Esophagus muscularis mucosa (tissue), 4 donors: ENCODE results near the gene GNG12. TPM values are rescaled to one million over a fixed set of nuclear protein-coding genes. Genes with fewer than 3 reads are reported as not detected.

ENCODE experiments used
- DNase-seq: peaks from one replicate; pipeline ENCODE4 v3.0.0-alpha.2; 2017; ENCODE audit errors: extremely low spot score
- H3K27ac ChIP-seq, 4 donors: fragments of 200-600 bp; sonication (generic); replicated peaks in 1 of 4; 1 replicate in 3 of 4; 2 replicates in 1 of 4; pipeline ENCODE4 v1.5.1; 2016 to 2019; ENCODE audit warnings: mild to moderate bottlenecking in 1 of 4
- H3K27me3 ChIP-seq, 4 donors: fragments of 200-600 bp; sonication (generic); one replicate each; pipeline versions ENCODE4 v1.5.1 to v1.6.0; 2016 to 2019
- H3K36me3 ChIP-seq, 4 donors: fragments of 200-600 bp; sonication (generic); one replicate each; pipeline ENCODE4 v1.5.1; 2016 to 2019
- H3K4me1 ChIP-seq, 4 donors: fragments of 200-600 bp; sonication (generic); one replicate each; pipeline ENCODE4 v1.5.1; 2016 to 2019
- H3K4me3 ChIP-seq, 4 donors: fragments of 200-600 bp; sonication (generic); 1 replicate in 2 of 4; 2 replicates in 2 of 4; pipeline ENCODE4 v1.5.1; 2016 to 2019; ENCODE audit warnings: mild to moderate bottlenecking in 4 of 4, moderate library complexity in 1 of 4
- H3K9me3 ChIP-seq, 4 donors: fragments of 200-600 bp; sonication (generic); 1 replicate in 3 of 4; 2 replicates in 1 of 4; pipeline ENCODE4 v1.5.1; 2016 to 2019
- EP300 ChIP-seq: sonication (generic); formaldehyde crosslinking; IDR thresholded peaks from one replicate; pipeline ENCODE4 v1.6.1; 2017; ENCODE audit warnings: antibody characterized with exemption
- POLR2A ChIP-seq: fragments of 450-650 bp; IDR thresholded peaks from one replicate; pipeline ENCODE4 v1.6.1; 2017; ENCODE audit warnings: antibody characterized with exemption, moderate library complexity, mild to moderate bottlenecking, low read depth
- POLR2AphosphoS5 ChIP-seq, 2 donors: sonication (generic); formaldehyde crosslinking; IDR thresholded peaks; one replicate each; pipeline ENCODE4 v1.6.1; 2017; ENCODE audit warnings: antibody characterized with exemption in 2 of 2
- WGBS: methylation state at CpG from one replicate; pipeline ENCODE4 v1.1.5; 2018; 5-methylcytosine and 5-hydroxymethylcytosine counted together
- intact Hi-C: fragments of 100-400 bp; cut with DNase I; formaldehyde crosslinking; loops from one replicate; pipeline ENCODE4 v1.15.1; 2023
- total RNA-seq, 4 donors: library from RNA; depleted of rRNA; stranded (reverse); fragments of >200 nt; gene quantifications; one replicate each; pipeline versions ENCODE4 v1.1.0 to v1.2.1, GENCODE V29; 2016
- TF ChIP-seq, protein P1 (sequence below), 3 experiments: fragments of 200-600 bp in 2 of 3; fragments of 450-650 bp in 1 of 3; sonication (generic) in 2 of 3; IDR thresholded peaks; one replicate each; pipeline ENCODE4 v1.5.1; 2017 to 2019; ENCODE audit warnings: antibody characterized with exemption in 3 of 3, mild to moderate bottlenecking in 2 of 3, moderate library complexity in 1 of 3

Gene GNG12
- total RNA-seq, 4 donors from 2014 or later = 108 to 118 (median 111) TPM

DNA sequence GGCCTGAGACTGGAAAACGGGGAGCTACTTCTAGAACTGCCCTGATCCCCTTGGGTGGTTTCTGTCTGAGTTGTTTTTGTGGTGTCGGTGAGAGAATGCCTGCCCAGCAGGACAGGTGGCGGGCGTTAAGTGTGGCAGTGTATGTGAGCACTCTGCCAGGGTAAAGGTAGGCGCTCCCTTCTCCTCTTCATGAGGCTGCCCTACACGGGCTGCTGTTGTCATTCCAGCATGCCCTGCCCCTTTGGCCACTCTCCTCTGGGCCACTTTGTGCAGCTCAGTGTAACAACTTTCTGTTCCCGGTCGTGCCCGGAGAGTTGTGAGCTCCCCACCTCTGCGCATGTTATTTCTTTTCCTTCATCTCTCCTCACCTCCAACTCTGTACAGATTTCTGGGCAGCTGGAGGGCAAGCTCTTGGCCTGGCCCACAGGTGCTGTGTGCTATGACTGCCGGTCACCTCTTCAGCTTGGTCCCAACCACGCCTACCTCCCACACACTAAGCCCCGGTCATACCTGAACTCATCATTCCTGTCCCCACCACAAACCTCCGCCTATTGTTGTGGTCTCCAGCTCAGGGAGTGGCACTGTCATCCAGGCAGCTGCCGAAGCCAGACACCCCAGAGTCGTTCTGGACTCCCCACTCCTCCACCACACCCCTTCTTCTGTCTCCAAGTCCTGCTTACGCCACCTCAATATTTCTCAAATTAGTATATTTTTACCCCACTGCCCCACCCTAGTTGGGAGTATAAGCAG lies 79.3 kb downstream of the GNG12 start:
- Histone ChIP-seq H3K36me3 (no peaks in the 10 kb centered on the region), H3K27ac (peak overlapping the region in 2 of 4 donors; percentile 11 to 35), H3K9me3 (no peaks in the 10 kb centered on the region), H3K27me3 (no peaks in the 10 kb centered on the region), H3K4me3 (no peak overlapping the region), H3K4me1 (peaks cover 34 to 83% (median 79%) of the 10 kb centered on the region in 4 donors)
- WGBS = 85% methylated on average over 17 of the region's 17 CpGs
- DNase-seq = no peak
- intact Hi-C loops = no loop called here
- TF ChIP-seq POLR2A (no peak), POLR2AphosphoS5 (IDR thresholded peaks at IDR 0.05) (no peak), EP300 (no peak)
- TF ChIP-seq, protein P1, sequence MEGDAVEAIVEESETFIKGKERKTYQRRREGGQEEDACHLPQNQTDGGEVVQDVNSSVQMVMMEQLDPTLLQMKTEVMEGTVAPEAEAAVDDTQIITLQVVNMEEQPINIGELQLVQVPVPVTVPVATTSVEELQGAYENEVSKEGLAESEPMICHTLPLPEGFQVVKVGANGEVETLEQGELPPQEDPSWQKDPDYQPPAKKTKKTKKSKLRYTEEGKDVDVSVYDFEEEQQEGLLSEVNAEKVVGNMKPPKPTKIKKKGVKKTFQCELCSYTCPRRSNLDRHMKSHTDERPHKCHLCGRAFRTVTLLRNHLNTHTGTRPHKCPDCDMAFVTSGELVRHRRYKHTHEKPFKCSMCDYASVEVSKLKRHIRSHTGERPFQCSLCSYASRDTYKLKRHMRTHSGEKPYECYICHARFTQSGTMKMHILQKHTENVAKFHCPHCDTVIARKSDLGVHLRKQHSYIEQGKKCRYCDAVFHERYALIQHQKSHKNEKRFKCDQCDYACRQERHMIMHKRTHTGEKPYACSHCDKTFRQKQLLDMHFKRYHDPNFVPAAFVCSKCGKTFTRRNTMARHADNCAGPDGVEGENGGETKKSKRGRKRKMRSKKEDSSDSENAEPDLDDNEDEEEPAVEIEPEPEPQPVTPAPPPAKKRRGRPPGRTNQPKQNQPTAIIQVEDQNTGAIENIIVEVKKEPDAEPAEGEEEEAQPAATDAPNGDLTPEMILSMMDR (IDR thresholded peaks at IDR 0.05) = no peak

DNA sequence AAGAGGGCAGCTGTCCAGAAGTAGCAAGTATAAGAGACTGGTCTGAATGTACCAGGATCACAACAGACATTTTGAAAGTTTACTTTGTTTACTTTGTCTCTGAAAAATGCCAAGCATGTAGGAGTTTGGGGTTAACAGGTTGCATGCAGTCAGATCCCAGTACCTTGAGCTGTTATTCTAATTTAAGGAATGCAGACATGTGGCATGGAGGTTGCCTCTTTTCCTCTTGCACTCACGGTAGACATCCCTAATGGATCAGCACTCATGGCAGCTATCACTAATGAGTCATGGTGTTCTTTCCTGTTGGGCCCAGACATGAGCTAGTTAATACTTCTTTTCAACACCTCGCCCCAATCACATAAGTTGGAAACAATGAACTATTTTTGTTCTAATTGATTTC lies 81.0 kb downstream of the GNG12 start:
- Histone ChIP-seq H3K36me3 (no peaks in the 10 kb centered on the region), H3K4me3 (no peak overlapping the region), H3K27me3 (no peaks in the 10 kb centered on the region), H3K27ac (peak overlapping the region in 1 of 4 donors; percentile 91), H3K9me3 (no peaks in the 10 kb centered on the region), H3K4me1 (peaks cover 51 to 93% (median 90%) of the 10 kb centered on the region in 4 donors)
- no peak for DNase-seq
- WGBS = 57% methylated on average over 2 of the region's 2 CpGs
- intact Hi-C loops = no loop called here
- no peak for TF ChIP-seq EP300
- no peak for TF ChIP-seq POLR2AphosphoS5 (IDR thresholded peaks at IDR 0.05)
- TF ChIP-seq POLR2A = no peak
- TF ChIP-seq, protein P1 (IDR thresholded peaks at IDR 0.05) = no peak

DNA sequence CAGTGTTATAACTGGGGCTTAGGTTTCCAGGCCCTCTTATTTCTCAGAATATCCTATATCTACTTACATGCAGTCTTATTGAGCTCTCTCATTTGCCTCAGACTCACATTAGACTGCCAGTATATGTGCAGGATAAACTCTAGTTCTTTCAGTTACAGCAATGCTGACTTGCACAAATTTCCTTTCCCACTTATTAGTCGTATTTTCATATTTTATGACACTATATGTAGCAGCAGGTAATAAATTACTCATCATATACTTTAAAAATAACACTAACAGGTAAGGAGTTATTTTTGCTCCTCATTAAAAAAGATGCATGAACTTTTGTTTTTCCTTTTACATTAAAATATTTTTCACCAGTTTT lies 82.6 kb downstream of the GNG12 start:
- Histone ChIP-seq H3K27ac (peak overlapping the region; percentile 85 to 91 (median 88)), H3K4me1 (peaks cover 55 to 100% (median 95%) of the 10 kb centered on the region in 4 donors), H3K36me3 (no peaks in the 10 kb centered on the region), H3K4me3 (peak overlapping the region in 3 of 4 donors; percentile 28 to 48 (median 33)), H3K27me3 (no peaks in the 10 kb centered on the region), H3K9me3 (no peaks in the 10 kb centered on the region)
- no peak for DNase-seq
- 38% methylated on average over 1 of the region's 1 CpG for WGBS
- no peak for TF ChIP-seq POLR2A
- TF ChIP-seq POLR2AphosphoS5 (IDR thresholded peaks at IDR 0.05) = no peak
- no peak for TF ChIP-seq EP300
- TF ChIP-seq, protein P1 (IDR thresholded peaks at IDR 0.05) = no peak
- intact Hi-C loops = no loop called here

DNA sequence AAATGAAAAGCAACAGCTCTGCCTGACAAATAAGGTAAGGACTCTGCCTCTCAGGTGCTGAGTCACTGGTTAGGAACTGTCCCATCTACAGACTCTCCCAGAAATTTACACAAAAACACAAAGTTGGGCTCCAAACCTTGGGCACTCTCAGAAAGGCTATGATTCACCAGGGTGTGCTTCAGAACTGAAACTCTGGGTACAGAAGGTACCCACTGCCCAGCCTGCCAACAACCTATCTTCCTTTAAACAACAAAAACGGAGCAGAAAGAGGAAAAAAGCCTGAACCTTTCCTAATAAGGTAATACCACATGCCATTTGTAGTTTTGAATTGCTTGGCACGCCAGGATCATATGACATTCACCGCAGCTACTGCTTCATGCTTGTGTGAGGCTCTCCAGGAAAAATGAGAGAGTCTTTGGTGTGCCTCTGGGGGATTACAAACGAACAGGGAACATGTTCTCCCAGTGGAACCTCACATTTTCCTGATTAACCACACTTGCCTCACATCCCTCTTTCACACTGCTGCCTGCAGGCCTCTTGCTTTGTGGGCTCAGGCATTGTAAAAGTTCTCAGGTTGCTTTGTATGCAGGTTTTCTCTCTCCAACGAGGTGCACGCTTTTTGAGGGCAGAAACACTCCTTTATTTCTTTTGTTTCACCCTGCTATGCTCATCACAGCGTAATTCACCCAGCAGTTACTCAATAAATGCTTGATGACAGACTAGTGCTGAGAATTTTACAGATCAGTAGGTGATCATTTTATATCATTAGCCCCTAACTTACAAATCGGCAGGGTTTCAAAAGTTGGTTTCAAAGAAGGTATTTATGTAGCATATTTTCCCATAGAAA lies 83.2 kb downstream of the GNG12 start:
- peak; percentile 54 for TF ChIP-seq EP300
- peak; percentile 78 to 88 for TF ChIP-seq POLR2AphosphoS5 (IDR thresholded peaks at IDR 0.05)
- no peak for TF ChIP-seq POLR2A
- TF ChIP-seq, protein P1 (IDR thresholded peaks at IDR 0.05) = no peak
- H3K9me3 ChIP-seq = no peaks in the 10 kb centered on the region
- H3K36me3 ChIP-seq = no peaks in the 10 kb centered on the region
- intact Hi-C loops = no loop called here
- peak overlapping the region; percentile 7 to 48 (median 30) for H3K4me3 ChIP-seq
- no peak for DNase-seq
- WGBS = 37% methylated on average over 8 of the region's 8 CpGs
- H3K27ac ChIP-seq = peak overlapping the region; percentile 85 to 91 (median 88)
- no peaks in the 10 kb centered on the region for H3K27me3 ChIP-seq
- peaks cover 54 to 99% (median 95%) of the 10 kb centered on the region in 4 donors for H3K4me1 ChIP-seq
